Astrocyte (in vitro differentiated cells and primary cell): ENCODE data around the gene GTF2F1.

Source experiments
- CTCF ChIP-seq: IDR thresholded peaks from 2 replicates; pipeline ENCODE4 v1.5.1; 2011; ENCODE audit warnings: low read depth, mild to moderate bottlenecking, inconsistent platforms, low read length, moderate library complexity; ENCODE audit not compliant: insufficient read depth
- EZH2 ChIP-seq: IDR thresholded peaks from 2 replicates; pipeline ENCODE4 v1.6.1; 2012; ENCODE audit warnings: mild to moderate bottlenecking, low read length, inconsistent platforms; ENCODE audit not compliant: insufficient read depth

- no peak for TF ChIP-seq CTCF
- TF ChIP-seq EZH2: no peak
These were observed 28.4 kb upstream of the GTF2F1 start for GRCh38 chr19:6421075-6422014.
